ENCODE data around the gene NBEA. TPM values are rescaled to one million over a fixed set of nuclear protein-coding genes. Genes with fewer than 3 reads are reported as not detected.

The NBEA gene
- total and polyA plus RNA-seq, 7 donors = 0.46 to 47.6 (median 38.0) TPM

DNA sequence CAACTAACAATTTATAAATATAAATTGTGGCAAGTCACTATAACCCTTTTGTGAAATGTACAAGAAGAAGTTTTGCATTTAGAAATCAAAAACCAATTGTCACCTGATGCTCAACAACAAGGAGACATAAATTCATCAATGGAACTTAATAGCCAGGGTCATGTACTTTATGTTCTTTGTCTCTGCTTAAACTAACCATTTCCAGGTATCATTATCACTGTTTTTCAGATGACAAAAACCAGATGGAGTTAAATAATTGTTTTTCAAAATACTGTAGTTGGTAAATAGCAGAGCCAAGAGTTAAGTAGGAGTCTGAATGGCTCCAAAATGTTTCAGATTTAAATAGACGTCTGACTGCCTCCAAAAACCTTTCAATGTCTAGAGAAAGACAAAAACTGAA lies 606.7 kb downstream of the NBEA start:
- no peaks in the 10 kb centered on the region for H3K27me3 ChIP-seq
- DNase-seq = no peak
- H3K36me3 ChIP-seq = peaks cover 0 to 12% (median 0%) of the 10 kb centered on the region in 4 donors
- WGBS, 2 donors = 79 to 96% methylated on average over 1 of the region's 1 CpG
- intact Hi-C loops (cut with DNase I) = no loop called here
- TF ChIP-seq EP300 (IDR thresholded peaks at IDR 0.05) (no peak), POLR2A (IDR thresholded peaks at IDR 0.05) (no peak), POLR2AphosphoS5 (IDR thresholded peaks at IDR 0.05) (no peak)
- TF ChIP-seq, protein P1, sequence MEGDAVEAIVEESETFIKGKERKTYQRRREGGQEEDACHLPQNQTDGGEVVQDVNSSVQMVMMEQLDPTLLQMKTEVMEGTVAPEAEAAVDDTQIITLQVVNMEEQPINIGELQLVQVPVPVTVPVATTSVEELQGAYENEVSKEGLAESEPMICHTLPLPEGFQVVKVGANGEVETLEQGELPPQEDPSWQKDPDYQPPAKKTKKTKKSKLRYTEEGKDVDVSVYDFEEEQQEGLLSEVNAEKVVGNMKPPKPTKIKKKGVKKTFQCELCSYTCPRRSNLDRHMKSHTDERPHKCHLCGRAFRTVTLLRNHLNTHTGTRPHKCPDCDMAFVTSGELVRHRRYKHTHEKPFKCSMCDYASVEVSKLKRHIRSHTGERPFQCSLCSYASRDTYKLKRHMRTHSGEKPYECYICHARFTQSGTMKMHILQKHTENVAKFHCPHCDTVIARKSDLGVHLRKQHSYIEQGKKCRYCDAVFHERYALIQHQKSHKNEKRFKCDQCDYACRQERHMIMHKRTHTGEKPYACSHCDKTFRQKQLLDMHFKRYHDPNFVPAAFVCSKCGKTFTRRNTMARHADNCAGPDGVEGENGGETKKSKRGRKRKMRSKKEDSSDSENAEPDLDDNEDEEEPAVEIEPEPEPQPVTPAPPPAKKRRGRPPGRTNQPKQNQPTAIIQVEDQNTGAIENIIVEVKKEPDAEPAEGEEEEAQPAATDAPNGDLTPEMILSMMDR (IDR thresholded peaks at IDR 0.05) = no peak
- H3K4me3 ChIP-seq = no peak overlapping the region
- H3K4me1 ChIP-seq = peaks cover 0 to 3% (median 0%) of the 10 kb centered on the region in 4 donors
- no peak overlapping the region for H3K27ac ChIP-seq
- no peaks in the 10 kb centered on the region for H3K9me3 ChIP-seq

GRCh38 chr13:35549481-35549880 lies 607.4 kb downstream of the NBEA start:
- no peak for TF ChIP-seq POLR2A (IDR thresholded peaks at IDR 0.05)
- Histone ChIP-seq H3K4me3 (no peak overlapping the region), H3K27ac (no peak overlapping the region), H3K36me3 (peaks cover 0 to 12% (median 0%) of the 10 kb centered on the region in 4 donors), H3K4me1 (peaks cover 0 to 3% (median 0%) of the 10 kb centered on the region in 4 donors), H3K27me3 (no peaks in the 10 kb centered on the region), H3K9me3 (no peaks in the 10 kb centered on the region)
- intact Hi-C loops (cut with DNase I) = no loop called here
- no peak for DNase-seq

DNA sequence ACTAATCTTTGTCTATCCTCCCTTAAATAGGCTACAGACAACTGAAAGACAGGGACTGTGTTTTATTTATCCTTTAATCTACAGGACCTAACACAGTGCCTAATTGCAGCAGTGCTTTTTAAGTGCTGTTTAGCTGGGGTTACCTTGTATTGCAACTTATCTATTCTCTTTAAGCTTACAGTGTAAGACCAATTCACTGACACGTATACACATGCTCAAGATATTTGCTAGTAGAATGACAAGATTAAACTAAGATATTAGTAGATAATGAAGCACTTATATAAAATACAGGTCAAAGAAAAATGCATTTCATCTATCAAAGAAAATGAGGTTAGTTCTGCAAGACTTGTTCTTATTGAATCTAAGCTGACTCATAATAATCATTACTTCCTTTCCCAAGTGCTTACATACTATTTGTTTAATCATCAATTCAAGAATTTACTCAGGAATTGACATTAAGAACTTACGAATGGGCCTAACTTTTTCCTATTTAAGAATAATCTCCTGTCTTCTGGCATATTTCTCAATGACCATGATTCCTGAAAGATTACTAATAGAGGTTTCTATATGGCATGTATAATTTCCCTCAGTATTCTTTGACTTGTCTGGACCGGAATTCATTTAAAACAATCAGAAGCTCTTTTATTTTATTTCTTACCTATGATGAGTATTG lies 610.2 kb downstream of the NBEA start:
- no peaks in the 10 kb centered on the region for H3K9me3 ChIP-seq
- WGBS, 2 donors = 75 to 78% methylated on average over 3 of the region's 3 CpGs

GRCh38 chr13:35554972-35555623 lies 613.0 kb downstream of the NBEA start:
- TF ChIP-seq, protein P1 (IDR thresholded peaks at IDR 0.05) = no peak
- no peak for TF ChIP-seq EP300 (IDR thresholded peaks at IDR 0.05)
- TF ChIP-seq POLR2AphosphoS5 (IDR thresholded peaks at IDR 0.05) = no peak
- TF ChIP-seq POLR2A (IDR thresholded peaks at IDR 0.05) = no peak
- intact Hi-C loops (cut with DNase I) = no loop called here
- WGBS, 2 donors = 85 to 90% methylated on average over 3 of the region's 3 CpGs
- Histone ChIP-seq H3K9me3 (no peaks in the 10 kb centered on the region), H3K27ac (no peak overlapping the region), H3K27me3 (no peaks in the 10 kb centered on the region), H3K4me3 (no peak overlapping the region), H3K4me1 (no peaks in the 10 kb centered on the region), H3K36me3 (peaks cover 0 to 12% (median 0%) of the 10 kb centered on the region in 4 donors)
- no peak for DNase-seq

More for the DNA sequence above, 610.2 kb downstream of the NBEA start:
- no peaks in the 10 kb centered on the region for H3K27me3 ChIP-seq
- peaks cover 0 to 12% (median 0%) of the 10 kb centered on the region in 4 donors for H3K36me3 ChIP-seq
- DNase-seq = no peak
- H3K4me1 ChIP-seq = peaks cover 0 to 3% (median 0%) of the 10 kb centered on the region in 4 donors
- no peak overlapping the region for H3K27ac ChIP-seq
- intact Hi-C loops (cut with DNase I) = no loop called here
- H3K4me3 ChIP-seq = no peak overlapping the region
- TF ChIP-seq POLR2A (IDR thresholded peaks at IDR 0.05) (no peak), EP300 (IDR thresholded peaks at IDR 0.05) (no peak), POLR2AphosphoS5 (IDR thresholded peaks at IDR 0.05) (no peak)
- TF ChIP-seq, protein P1 (IDR thresholded peaks at IDR 0.05) = no peak

- H3K27ac ChIP-seq = no peak overlapping the region
- TF ChIP-seq POLR2AphosphoS5 (IDR thresholded peaks at IDR 0.05) (no peak), EP300 (IDR thresholded peaks at IDR 0.05) (no peak), POLR2A (IDR thresholded peaks at IDR 0.05) (no peak)
- TF ChIP-seq, protein P1 (IDR thresholded peaks at IDR 0.05) = no peak
- no peak for DNase-seq
- no peaks in the 10 kb centered on the region for H3K9me3 ChIP-seq
- 80 to 88% methylated on average over 3 of the region's 3 CpGs for WGBS, 2 donors
- H3K4me1 ChIP-seq = no peaks in the 10 kb centered on the region
- no peak overlapping the region for H3K4me3 ChIP-seq
- H3K36me3 ChIP-seq = peaks cover 0 to 2% (median 0%) of the 10 kb centered on the region in 4 donors
- H3K27me3 ChIP-seq = no peaks in the 10 kb centered on the region
- intact Hi-C loops (cut with DNase I) = no loop called here
Measured at GRCh38 chr13:35557475-35557874, 615.4 kb downstream of the NBEA start.

All from sigmoid colon (tissue), 7 donors.